Measurements from ENCODE around the gene RAP1GAP.

DNA sequence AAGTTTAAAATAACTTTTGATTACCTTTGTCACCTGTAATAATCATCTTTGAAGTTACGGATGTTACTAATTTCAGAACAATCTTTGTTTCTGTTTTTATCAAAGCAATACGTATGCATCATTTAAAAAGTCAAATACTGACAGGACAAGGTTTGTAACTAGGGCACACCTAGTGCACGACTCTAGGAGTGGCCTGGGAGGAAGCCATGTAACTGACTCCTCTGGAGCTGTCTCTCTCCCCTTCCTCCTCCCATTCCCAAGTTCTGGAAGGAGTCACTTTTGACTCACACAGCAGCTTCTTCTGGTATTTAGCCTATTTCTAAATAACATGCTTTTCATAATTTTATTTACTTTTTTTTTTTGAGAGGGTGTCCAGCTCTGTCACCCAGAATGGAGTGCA lies 11.8 kb upstream of the RAP1GAP start:
- TF ChIP-seq, protein P1, sequence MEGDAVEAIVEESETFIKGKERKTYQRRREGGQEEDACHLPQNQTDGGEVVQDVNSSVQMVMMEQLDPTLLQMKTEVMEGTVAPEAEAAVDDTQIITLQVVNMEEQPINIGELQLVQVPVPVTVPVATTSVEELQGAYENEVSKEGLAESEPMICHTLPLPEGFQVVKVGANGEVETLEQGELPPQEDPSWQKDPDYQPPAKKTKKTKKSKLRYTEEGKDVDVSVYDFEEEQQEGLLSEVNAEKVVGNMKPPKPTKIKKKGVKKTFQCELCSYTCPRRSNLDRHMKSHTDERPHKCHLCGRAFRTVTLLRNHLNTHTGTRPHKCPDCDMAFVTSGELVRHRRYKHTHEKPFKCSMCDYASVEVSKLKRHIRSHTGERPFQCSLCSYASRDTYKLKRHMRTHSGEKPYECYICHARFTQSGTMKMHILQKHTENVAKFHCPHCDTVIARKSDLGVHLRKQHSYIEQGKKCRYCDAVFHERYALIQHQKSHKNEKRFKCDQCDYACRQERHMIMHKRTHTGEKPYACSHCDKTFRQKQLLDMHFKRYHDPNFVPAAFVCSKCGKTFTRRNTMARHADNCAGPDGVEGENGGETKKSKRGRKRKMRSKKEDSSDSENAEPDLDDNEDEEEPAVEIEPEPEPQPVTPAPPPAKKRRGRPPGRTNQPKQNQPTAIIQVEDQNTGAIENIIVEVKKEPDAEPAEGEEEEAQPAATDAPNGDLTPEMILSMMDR (IDR thresholded peaks at IDR 0.05) = no peak
- TF ChIP-seq POLR2A (IDR thresholded peaks at IDR 0.05) (no peak), POLR2AphosphoS5 (IDR thresholded peaks at IDR 0.05) (no peak)
